DMS53 (cell line): ENCODE measurements around the gene NOSIP.
A peak's percentile ranks its signal among the peaks of the same experiment; 100 is the strongest.

ENCODE experiments used
- DNase-seq: peaks from one replicate; lab custom pipeline; 2025; lab: John Stamatoyannopoulos, UW

Gene NOSIP

GRCh38 chr19:49573009-49573408 is 7.3 kb downstream of the NOSIP start:
- DNase-seq, result no peak

DNA sequence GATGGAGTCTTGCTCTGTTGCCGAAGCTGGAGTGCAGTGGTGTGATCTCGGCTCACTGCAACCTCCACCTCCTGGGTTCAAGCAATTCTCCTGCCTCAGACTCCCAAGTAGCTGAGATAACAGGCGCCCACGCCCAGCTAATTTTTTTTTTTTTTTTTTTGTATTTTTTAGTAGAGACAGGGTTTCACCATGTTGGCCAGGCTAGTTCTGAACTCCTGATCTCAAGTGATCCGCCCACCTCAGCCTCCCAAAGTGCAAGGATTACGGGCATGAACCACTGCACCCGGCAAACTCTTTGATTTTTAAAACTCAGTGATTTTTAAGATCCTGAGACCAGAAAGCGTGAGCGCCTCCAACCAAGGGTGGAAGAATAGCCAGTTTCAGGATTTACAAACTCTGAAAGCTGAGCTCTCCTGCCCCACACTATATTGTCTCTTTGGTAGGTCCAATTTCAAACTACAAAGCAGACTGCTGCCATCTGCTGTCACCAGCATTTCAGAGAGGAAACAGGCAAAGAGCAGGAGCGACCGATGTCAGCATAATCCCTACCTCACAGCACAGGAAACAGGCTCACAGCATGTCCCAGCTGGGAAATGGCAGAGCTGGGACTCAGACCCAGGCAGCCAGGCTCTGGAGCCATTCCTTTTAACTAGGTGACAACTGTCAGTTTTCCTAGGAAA is 9.2 kb downstream of the NOSIP start:
- DNase-seq, result peak; percentile 61

- DNase-seq, result peak; percentile 87
Measured at GRCh38 chr19:49570138-49570856, 10.1 kb downstream of the NOSIP start.

DNA sequence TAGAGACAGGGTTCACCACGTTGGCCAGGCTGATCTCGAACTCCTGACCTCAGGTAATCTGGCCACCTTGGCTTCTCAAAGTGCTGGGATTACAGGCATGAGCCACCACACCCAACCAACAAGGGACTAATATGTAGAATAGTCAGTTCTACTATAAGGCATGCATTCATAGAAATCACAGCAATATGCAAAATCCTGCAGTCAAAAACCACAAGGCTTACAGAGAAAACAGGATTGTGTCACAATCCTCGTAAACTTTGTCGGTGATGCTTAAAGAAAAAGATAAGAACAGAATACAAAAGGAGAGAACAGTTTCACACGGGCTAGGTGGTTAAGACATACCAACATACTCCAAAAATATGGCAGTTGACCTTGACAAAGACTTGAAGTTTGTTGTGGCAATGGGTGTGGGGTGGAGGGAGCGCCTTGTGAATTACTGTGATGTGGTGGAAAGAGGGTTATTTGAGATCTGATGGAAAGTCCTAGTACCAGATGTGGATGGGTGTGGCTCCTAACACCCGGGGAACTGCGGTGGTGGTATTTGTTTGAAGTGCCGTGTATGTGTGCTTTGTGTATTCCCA is 12.4 kb downstream of the NOSIP start:
- DNase-seq, result no peak

GRCh38 chr19:49566302-49566701 is 14.1 kb downstream of the NOSIP start:
- DNase-seq, result no peak

- DNase-seq, result no peak
Measured at GRCh38 chr19:49565261-49565660, 15.1 kb downstream of the NOSIP start.

GRCh38 chr19:49564616-49565045 is 15.7 kb downstream of the NOSIP start:
- DNase-seq, result no peak

DNA sequence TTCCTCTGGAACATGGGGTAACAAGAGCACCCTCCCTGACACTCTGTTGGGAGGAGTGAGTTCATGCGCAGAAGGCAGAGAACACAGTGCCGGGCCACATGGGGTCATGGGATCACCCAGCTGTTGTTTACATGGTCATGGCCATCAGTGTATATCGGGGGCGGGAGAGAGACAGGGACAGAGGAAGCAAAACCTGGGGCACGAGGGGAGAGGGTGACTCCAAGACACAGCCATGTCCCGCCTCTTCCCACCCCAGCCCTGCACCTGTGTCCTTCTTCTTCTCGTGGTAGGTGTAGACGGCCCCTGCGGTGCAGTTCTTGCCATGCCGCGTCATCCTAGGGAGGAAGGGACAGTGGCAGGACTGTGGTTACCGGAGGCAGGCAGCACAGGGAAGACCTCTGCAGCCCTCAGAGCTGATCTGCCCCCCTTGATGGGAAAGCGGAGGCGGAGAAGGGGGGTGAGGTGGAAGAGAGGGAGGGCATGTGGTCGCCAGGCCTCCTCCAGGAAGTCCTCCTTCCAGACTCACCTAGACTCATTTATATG is 19.9 kb downstream of the NOSIP start:
- DNase-seq, result no peak

- no peak for DNase-seq
Measured at GRCh38 chr19:49559928-49560327, 20.4 kb downstream of the NOSIP start.

DNA sequence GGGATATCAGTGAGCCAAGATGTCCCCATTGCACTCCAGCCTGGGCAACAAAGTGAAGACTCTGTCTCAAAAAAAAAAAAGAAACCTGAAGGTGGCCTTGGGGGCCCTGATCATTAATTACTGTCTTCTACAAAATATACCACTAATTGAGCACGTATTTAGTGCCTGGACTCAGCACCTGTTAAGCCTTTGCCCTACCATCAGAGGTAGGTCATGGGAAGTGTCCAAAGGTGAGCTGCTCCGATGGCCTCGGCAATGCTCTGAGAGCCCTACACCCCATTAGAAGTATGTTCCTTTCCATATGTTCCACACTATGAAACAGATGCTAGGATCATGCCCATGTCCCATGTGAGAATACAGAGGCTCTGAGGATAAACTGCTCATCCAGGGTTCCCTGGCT is 20.9 kb downstream of the NOSIP start:
- no peak for DNase-seq

- no peak for DNase-seq
Measured at GRCh38 chr19:49558591-49558990, 21.8 kb downstream of the NOSIP start.

GRCh38 chr19:49557641-49558325 is 22.6 kb downstream of the NOSIP start:
- no peak for DNase-seq

- DNase-seq, result no peak
Measured at GRCh38 chr19:49556412-49557398, 23.7 kb downstream of the NOSIP start.

GRCh38 chr19:49555600-49556411 is 24.6 kb downstream of the NOSIP start:
- peak; percentile 57 for DNase-seq

DNA sequence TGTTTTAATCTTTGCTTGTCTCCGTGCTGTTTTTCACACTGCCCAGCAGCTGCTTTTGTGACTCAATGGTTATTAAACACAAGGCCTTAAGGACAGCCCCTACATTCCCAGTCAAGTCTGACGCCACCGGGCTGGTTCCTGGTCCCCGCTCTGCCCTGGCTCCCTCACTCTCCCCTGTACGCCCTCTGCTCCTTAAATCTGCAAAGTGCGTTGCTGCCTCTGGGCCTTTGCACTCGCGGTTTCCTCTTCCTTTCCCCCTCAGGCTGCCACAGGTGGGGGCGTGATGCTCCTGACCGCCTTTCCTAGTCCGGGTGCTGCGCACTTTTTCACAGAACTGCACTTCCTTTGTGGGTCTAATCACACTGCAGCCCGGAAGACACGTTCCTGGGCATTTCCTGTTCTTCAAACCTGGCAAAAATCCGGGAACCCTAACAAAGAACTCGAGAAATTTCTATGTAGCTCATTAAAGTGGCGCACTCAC is 25.6 kb downstream of the NOSIP start:
- DNase-seq, result no peak

GRCh38 chr19:49553451-49554271 is 26.7 kb downstream of the NOSIP start:
- peak; percentile 89 for DNase-seq

GRCh38 chr19:49552749-49553148 is 27.6 kb downstream of the NOSIP start:
- no peak for DNase-seq

- no peak for DNase-seq
Measured at GRCh38 chr19:49551531-49551930, 28.8 kb downstream of the NOSIP start.

DNA sequence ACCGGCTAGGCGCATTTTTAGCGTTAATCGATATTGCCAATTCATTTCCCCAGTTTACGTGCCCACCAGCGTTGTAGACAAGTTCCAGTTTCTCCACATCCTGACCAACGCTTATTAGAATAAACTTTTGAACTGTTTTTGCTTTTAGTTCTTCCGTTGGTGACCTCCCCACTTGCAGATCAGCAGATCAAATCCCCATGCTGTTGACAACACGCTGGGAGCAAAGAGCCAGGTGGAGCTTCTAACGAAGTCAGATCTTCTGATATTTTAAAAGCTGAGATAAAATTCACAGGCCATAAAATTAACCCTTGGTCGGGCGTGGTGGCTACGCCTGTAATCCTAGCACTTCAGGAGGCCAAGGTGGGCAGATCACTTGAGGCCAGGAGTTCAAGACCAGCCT is 31.3 kb downstream of the NOSIP start:
- DNase-seq, result no peak
